ENCODE results near the gene TBC1D30. TPM values are rescaled to one million over a fixed set of nuclear protein-coding genes. Genes with fewer than 3 reads are reported as not detected.

The TBC1D30 gene
- total RNA-seq, 2 experiments from 2014 or later = 0.28 to 0.49 TPM

- Mint-ChIP-seq H3K4me3 (no peak overlapping the region), H3K9me3 (no peaks in the 10 kb centered on the region), H3K36me3 (ENCODE audit: low read depth) (no peaks in the 10 kb centered on the region), H3K4me1 (ENCODE audit: low read depth) (no peaks in the 10 kb centered on the region), H3K27ac (no peak overlapping the region), H3K27me3 (peaks cover 18% of the 10 kb centered on the region)
- H3K36me3 ChIP-seq (ENCODE audit: insufficient read depth, low read length) = no peaks in the 10 kb centered on the region
- POLR2A ChIA-PET = no interaction called here
- intact Hi-C loops (cut with DNase I, micrococcal nuclease) = loop anchor here (2.0 to 10.0 kb wide), 4 partner anchors 336 to 1967 kb away; no protein-coding TSS in a partner anchor
- no peaks in the 10 kb centered on the region for H3K4me1 ChIP-seq (ENCODE audit: insufficient read depth, low read length)
- ATAC-seq (ENCODE audit: poor library complexity) = no peak
- no peak for DNase-seq
- H3K27ac ChIP-seq (ENCODE audit: low read depth in 1 of 2, low read length in 2 of 2) = no peak overlapping the region
- CTCF ChIA-PET = no interaction called here
- no peaks in the 10 kb centered on the region for H3K9me3 ChIP-seq (ENCODE audit: control insufficient read depth in 1 of 2, insufficient read depth in 1 of 2, low read length in 2 of 2)
- peaks cover 0 to 4% of the 10 kb centered on the region in 2 experiments for H3K27me3 ChIP-seq (ENCODE audit: control insufficient read depth in 1 of 2, insufficient read depth in 2 of 2, low read length in 2 of 2)
- no peak overlapping the region for H3K4me3 ChIP-seq (ENCODE audit: low read length)
- TF ChIP-seq CTCF (IDR thresholded peaks at IDR 0.05) = no peak
These were observed 70.5 kb downstream of the TBC1D30 start for GRCh38 chr12:64894827-64895475.

GRCh38 chr12:64895526-64895925 is 71.1 kb downstream of the TBC1D30 start:
- Histone ChIP-seq H3K27ac (ENCODE audit: low read depth in 1 of 2, low read length in 2 of 2) (no peak overlapping the region), H3K4me3 (ENCODE audit: low read length) (no peak overlapping the region), H3K36me3 (ENCODE audit: insufficient read depth, low read length) (no peaks in the 10 kb centered on the region), H3K27me3 (ENCODE audit: control insufficient read depth in 1 of 2, insufficient read depth in 2 of 2, low read length in 2 of 2) (peaks cover 0 to 4% of the 10 kb centered on the region in 2 experiments), H3K9me3 (ENCODE audit: control insufficient read depth in 1 of 2, insufficient read depth in 1 of 2, low read length in 2 of 2) (no peaks in the 10 kb centered on the region), H3K4me1 (ENCODE audit: insufficient read depth, low read length) (no peaks in the 10 kb centered on the region)
- Mint-ChIP-seq H3K27me3 (peaks cover 14% of the 10 kb centered on the region), H3K4me3 (no peak overlapping the region), H3K4me1 (ENCODE audit: low read depth) (no peaks in the 10 kb centered on the region), H3K27ac (no peak overlapping the region), H3K9me3 (no peaks in the 10 kb centered on the region), H3K36me3 (ENCODE audit: low read depth) (no peaks in the 10 kb centered on the region)
- no peak for ATAC-seq (ENCODE audit: poor library complexity)
- ChIA-PET POLR2A (no interaction called here), CTCF (no interaction called here)
- intact Hi-C loops (cut with DNase I, micrococcal nuclease) = loop anchor here in 1 of 2 experiments (2.0 to 10.0 kb wide), 2 partner anchors 335 to 1799 kb away; no protein-coding TSS in a partner anchor
- no peak for DNase-seq
- no peak for TF ChIP-seq CTCF (IDR thresholded peaks at IDR 0.05)

- Mint-ChIP-seq H3K4me1 (ENCODE audit: low read depth) (no peaks in the 10 kb centered on the region), H3K27ac (no peak overlapping the region), H3K4me3 (no peak overlapping the region), H3K36me3 (ENCODE audit: low read depth) (no peaks in the 10 kb centered on the region), H3K9me3 (no peaks in the 10 kb centered on the region), H3K27me3 (peaks cover 8% of the 10 kb centered on the region)
- Histone ChIP-seq H3K9me3 (ENCODE audit: control insufficient read depth in 1 of 2, insufficient read depth in 1 of 2, low read length in 2 of 2) (no peaks in the 10 kb centered on the region), H3K27ac (ENCODE audit: low read depth in 1 of 2, low read length in 2 of 2) (no peak overlapping the region), H3K27me3 (ENCODE audit: control insufficient read depth in 1 of 2, insufficient read depth in 2 of 2, low read length in 2 of 2) (no peaks in the 10 kb centered on the region), H3K4me1 (ENCODE audit: insufficient read depth, low read length) (no peaks in the 10 kb centered on the region), H3K36me3 (ENCODE audit: insufficient read depth, low read length) (no peaks in the 10 kb centered on the region), H3K4me3 (ENCODE audit: low read length) (no peak overlapping the region)
- ChIA-PET POLR2A (no interaction called here), CTCF (no interaction called here)
- intact Hi-C loops (cut with DNase I, micrococcal nuclease) = no loop called here
- DNase-seq = no peak
- TF ChIP-seq CTCF (IDR thresholded peaks at IDR 0.05) = no peak
- ATAC-seq (ENCODE audit: poor library complexity) = no peak
These were observed 76.1 kb downstream of the TBC1D30 start for GRCh38 chr12:64900540-64900939.

All from CD4-positive, alpha-beta T cell (primary cell).